ENCODE data around the gene CELF3. TPM values are rescaled to one million over a fixed set of nuclear protein-coding genes. Genes with fewer than 3 reads are reported as not detected.

The CELF3 gene
- total RNA-seq (2014; rRNA removed) (0.07 TPM in 1 of 2 replicates, not detected in the other), Bru-seq, nascent RNA (not detected), BruChase-seq, experiment 1, labeled RNA remaining after a 6-hour chase (percentile 10 among the genes with signal in this experiment), BruChase-seq, experiment 2, labeled RNA remaining after a 2-hour chase (percentile 5 among the genes with signal in this experiment)
- long read RNA-seq: 0 reads

DNA sequence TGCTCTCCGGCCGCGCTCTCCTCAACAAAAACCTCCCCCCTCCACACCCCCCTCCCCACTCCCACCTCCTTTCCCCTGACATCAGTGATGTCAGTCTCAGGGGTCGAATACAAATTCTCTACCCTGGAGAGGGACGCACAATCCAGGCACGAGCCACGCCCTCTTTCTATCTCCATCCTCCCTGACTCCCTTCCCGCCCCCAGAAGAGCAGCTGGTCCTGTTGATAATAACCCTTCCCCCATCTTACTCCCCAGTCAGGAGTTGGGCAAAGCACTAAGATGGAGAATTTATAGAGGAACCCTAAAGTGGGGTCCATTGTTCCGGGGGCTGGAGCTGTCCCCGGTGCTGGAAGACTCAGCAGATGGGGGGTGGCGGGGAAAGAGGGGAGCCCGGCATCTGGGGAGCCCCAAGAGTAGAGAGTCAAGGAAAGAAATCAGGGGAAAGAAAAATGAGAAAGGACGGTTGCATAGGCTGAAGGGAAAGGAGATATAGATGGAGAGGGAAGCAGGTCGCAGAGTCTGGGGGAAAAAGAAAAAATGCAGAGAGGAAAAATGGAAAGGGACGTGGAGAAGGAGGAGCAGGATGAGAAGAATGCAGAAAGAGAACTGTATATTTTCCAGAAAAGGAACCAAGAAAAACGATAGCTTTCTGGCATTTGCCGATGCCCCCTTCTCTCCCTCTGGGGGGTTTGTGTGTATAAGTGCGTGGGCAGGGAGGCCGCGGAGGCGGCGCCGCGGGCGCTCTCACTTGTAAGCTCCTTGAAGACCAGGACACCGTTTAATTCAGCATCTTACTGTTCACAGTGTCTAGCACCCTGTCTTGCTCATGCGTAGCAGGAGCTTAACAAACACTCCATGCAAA is at the start of gene CELF3:
TSS of gene CELF3 (minus strand) at position 33 of the 861 bp plus-strand sequence. CDS start 783 bp downstream, outside the sequence.
- no peaks in the 10 kb centered on the region for H3K9me2 ChIP-seq (replicated peaks; ENCODE audit: low read length)
- BruUV-seq (replicated peaks): no TSS peak
- POLR2A ChIA-PET (ENCODE audit: unreplicated experiment): no interaction called here
- DNase-seq (no peak), ATAC-seq (no peak)
- H3K4me1 ChIP-seq (ENCODE audit: insufficient read depth, low read length): no peaks in the 10 kb centered on the region
- intact Hi-C loops (cut with micrococcal nuclease): no loop called here
- no peak within 1 kb of the TSS for H2AFZ ChIP-seq (ENCODE audit: low read length)
- CTCF ChIA-PET: no interaction called here
- no peak within 1 kb of the TSS for H3K4me3 ChIP-seq (ENCODE audit: low read length)
- peaks cover 3% of the 10 kb centered on the region; the same call in 1 of the 2 replicates for H3K27me3 ChIP-seq (ENCODE audit: low read length)
- no peaks in the 10 kb centered on the region for H3K36me3 ChIP-seq (ENCODE audit: low read depth, low read length)
- no peaks in the 10 kb centered on the region for H4K20me1 ChIP-seq (ENCODE audit: low read length)
- H3K4me2 ChIP-seq (ENCODE audit: low read length): no peak within 1 kb of the TSS
- H3F3A ChIP-seq (ENCODE audit: low read length, unreplicated experiment): no peaks in the 10 kb centered on the region
- no peaks in the 10 kb centered on the region for H3K9me3 ChIP-seq (ENCODE audit: low read length)
- no peak within 1 kb of the TSS for H3K27ac ChIP-seq (ENCODE audit: low read length)
- H3K9ac ChIP-seq (ENCODE audit: low read length): no peak within 1 kb of the TSS
- H3K79me2 ChIP-seq (ENCODE audit: low read length): no peaks in the 10 kb centered on the region
- TF ChIP-seq, protein P1, sequence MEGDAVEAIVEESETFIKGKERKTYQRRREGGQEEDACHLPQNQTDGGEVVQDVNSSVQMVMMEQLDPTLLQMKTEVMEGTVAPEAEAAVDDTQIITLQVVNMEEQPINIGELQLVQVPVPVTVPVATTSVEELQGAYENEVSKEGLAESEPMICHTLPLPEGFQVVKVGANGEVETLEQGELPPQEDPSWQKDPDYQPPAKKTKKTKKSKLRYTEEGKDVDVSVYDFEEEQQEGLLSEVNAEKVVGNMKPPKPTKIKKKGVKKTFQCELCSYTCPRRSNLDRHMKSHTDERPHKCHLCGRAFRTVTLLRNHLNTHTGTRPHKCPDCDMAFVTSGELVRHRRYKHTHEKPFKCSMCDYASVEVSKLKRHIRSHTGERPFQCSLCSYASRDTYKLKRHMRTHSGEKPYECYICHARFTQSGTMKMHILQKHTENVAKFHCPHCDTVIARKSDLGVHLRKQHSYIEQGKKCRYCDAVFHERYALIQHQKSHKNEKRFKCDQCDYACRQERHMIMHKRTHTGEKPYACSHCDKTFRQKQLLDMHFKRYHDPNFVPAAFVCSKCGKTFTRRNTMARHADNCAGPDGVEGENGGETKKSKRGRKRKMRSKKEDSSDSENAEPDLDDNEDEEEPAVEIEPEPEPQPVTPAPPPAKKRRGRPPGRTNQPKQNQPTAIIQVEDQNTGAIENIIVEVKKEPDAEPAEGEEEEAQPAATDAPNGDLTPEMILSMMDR (conservative IDR thresholded peaks at IDR 0.05; ENCODE audit: low read depth, low read length): no peak
- no peak for TF ChIP-seq EZH2 (IDR thresholded peaks at IDR 0.05; ENCODE audit: low read length, unreplicated experiment)
- no peak for TF ChIP-seq EZH2phosphoT487 (IDR thresholded peaks at IDR 0.05; ENCODE audit: borderline replicate concordance, low read length)

DNA sequence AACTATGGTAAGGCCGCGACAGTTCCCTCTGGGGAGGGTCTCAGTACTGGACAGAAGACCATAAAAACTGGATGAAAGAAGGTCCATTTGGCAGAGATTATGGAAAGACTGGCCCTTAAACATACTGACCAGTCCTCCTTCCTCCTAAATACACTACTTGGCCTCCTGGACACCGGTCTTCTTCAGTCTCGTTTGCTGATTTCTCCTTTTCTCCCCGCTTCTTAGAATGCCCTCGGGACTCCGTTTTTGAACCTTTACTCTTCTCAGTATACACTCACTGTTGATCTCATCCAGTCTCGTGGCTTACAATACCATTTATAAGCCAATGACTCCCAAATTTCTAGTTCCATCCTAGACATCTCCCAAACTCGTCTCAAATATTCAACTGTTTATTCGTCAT is 47.4 kb upstream of the CELF3 start:
- ChIA-PET POLR2A (ENCODE audit: unreplicated experiment) (no interaction called here), CTCF (interaction anchor here (0.6 to 1.5 kb wide), 4 partner anchors 69 to 118 kb away, joined by 3 to 5 read pairs (median 4); no protein-coding TSS in a partner anchor)
- no peak for TF ChIP-seq EZH2 (IDR thresholded peaks at IDR 0.05; ENCODE audit: low read length, unreplicated experiment)
- no peak for TF ChIP-seq EZH2phosphoT487 (IDR thresholded peaks at IDR 0.05; ENCODE audit: borderline replicate concordance, low read length)
- TF ChIP-seq, protein P1 (conservative IDR thresholded peaks at IDR 0.05; ENCODE audit: low read depth, low read length): no peak
- no peaks in the 10 kb centered on the region for H3K9me3 ChIP-seq (ENCODE audit: low read length)
- intact Hi-C loops (cut with micrococcal nuclease): loop anchor here (1.0 kb wide), 1 partner anchor 26 kb away; the partner anchor contains the start of gene TDRKH
- ATAC-seq (no peak), DNase-seq (no peak)
- H3K27me3 ChIP-seq (ENCODE audit: low read length): no peaks in the 10 kb centered on the region
- peaks cover 26% of the 10 kb centered on the region for H3K79me2 ChIP-seq (ENCODE audit: low read length)
- peaks cover 27% of the 10 kb centered on the region for H3K36me3 ChIP-seq (ENCODE audit: low read depth, low read length)
- H3K9me2 ChIP-seq (replicated peaks; ENCODE audit: low read length): no peaks in the 10 kb centered on the region
- H3K4me2 ChIP-seq (ENCODE audit: low read length): peak overlapping the region; percentile 92
- H2AFZ ChIP-seq (ENCODE audit: low read length): peak overlapping the region; percentile 90
- no peaks in the 10 kb centered on the region for H3F3A ChIP-seq (ENCODE audit: low read length, unreplicated experiment)
- no peaks in the 10 kb centered on the region for H4K20me1 ChIP-seq (ENCODE audit: low read length)
- H3K4me1 ChIP-seq (ENCODE audit: insufficient read depth, low read length): peaks cover 37% of the 10 kb centered on the region
- H3K9ac ChIP-seq (ENCODE audit: low read length): peak overlapping the region; percentile 80
- BruUV-seq (replicated peaks): no TSS peak
- H3K27ac ChIP-seq (ENCODE audit: low read length): peak overlapping the region; percentile 47
- H3K4me3 ChIP-seq (ENCODE audit: low read length): peak overlapping the region; percentile 77

Measured in PC-3 (cell line).